Vagina (tissue), 2 donors: ENCODE data around the gene ERC2. TPM values are rescaled to one million over a fixed set of nuclear protein-coding genes. Genes with fewer than 3 reads are reported as not detected.
A peak's percentile ranks its signal among the peaks of the same experiment; 100 is the strongest.

ENCODE experiments used
- DNase-seq, 2 donors: peaks; one replicate each; pipeline ENCODE4 v3.0.0-alpha.2; 2017; ENCODE audit errors: extremely low spot score in 2 of 2
- H3K27ac ChIP-seq: fragments of 200-600 bp; sonication (generic); one replicate; pipeline ENCODE4 v1.5.1; 2019
- H3K27me3 ChIP-seq: fragments of 200-600 bp; sonication (generic); one replicate; pipeline ENCODE4 v1.5.1; 2019
- H3K36me3 ChIP-seq, 2 donors: fragments of 200-600 bp; sonication (generic); one replicate each; pipeline ENCODE4 v1.5.1; 2017 to 2019
- H3K4me1 ChIP-seq: fragments of 200-600 bp; sonication (generic); one replicate; pipeline ENCODE4 v1.5.1; 2019
- H3K4me3 ChIP-seq, 2 donors: fragments of 200-600 bp; sonication (generic); 1 replicate in 1 of 2; 2 replicates in 1 of 2; pipeline ENCODE4 v1.5.1; 2016 to 2019
- H3K9me3 ChIP-seq: fragments of 200-600 bp; sonication (generic); one replicate; pipeline ENCODE4 v1.5.1; 2019
- CTCF ChIP-seq, 3 experiments: fragments of 450-650 bp in 2 of 3; fragments of 200-600 bp in 1 of 3; sonication (generic) in 1 of 3; IDR thresholded peaks; one replicate each; pipeline ENCODE4 v1.5.1; 2017 to 2019; ENCODE audit warnings: antibody characterized with exemption in 3 of 3, mild to moderate bottlenecking in 2 of 3, moderate library complexity in 2 of 3
- POLR2A ChIP-seq, 2 donors: fragments of 450-650 bp; IDR thresholded peaks; one replicate each; pipeline ENCODE4 v1.6.1; 2017; ENCODE audit warnings: antibody characterized with exemption in 2 of 2, mild to moderate bottlenecking in 2 of 2, moderate library complexity in 2 of 2
- POLR2AphosphoS5 ChIP-seq, 2 donors: sonication (generic); formaldehyde crosslinking; IDR thresholded peaks; one replicate each; pipeline ENCODE4 v1.9.0; 2017; ENCODE audit warnings: antibody characterized with exemption in 2 of 2, mild to moderate bottlenecking in 2 of 2, low read depth in 1 of 2; ENCODE audit not compliant: insufficient read depth in 1 of 2
- intact Hi-C: fragments of 100-400 bp; cut with DNase I; formaldehyde crosslinking; loops from one replicate; pipeline ENCODE4 v1.15.1; 2023
- total RNA-seq: library from RNA; depleted of rRNA; stranded (reverse); fragments of >200 nt; gene quantifications from one replicate; pipeline ENCODE4 v1.2.3, GENCODE V29; 2016

Gene ERC2
- total RNA-seq, 1 donor from 2014 or later = 1.2 TPM

GRCh38 chr3:55549177-55549576, 919.1 kb downstream of the ERC2 start:
- intact Hi-C loops = no loop called here
- no peak overlapping the region for H3K4me3 ChIP-seq
- DNase-seq = no peak
- H3K27ac ChIP-seq = no peak overlapping the region
- H3K36me3 ChIP-seq = no peaks in the 10 kb centered on the region
- no peaks in the 10 kb centered on the region for H3K9me3 ChIP-seq
- no peaks in the 10 kb centered on the region for H3K4me1 ChIP-seq
- no peak for TF ChIP-seq POLR2A (IDR thresholded peaks at IDR 0.05)
- no peak for TF ChIP-seq POLR2AphosphoS5 (IDR thresholded peaks at IDR 0.05; ENCODE audit: insufficient read depth in 1 of 2, low read depth in 1 of 2)
- no peak for TF ChIP-seq CTCF (IDR thresholded peaks at IDR 0.05)
- no peaks in the 10 kb centered on the region for H3K27me3 ChIP-seq

- H3K27me3 ChIP-seq = no peaks in the 10 kb centered on the region
- no peak overlapping the region for H3K27ac ChIP-seq
- no peak overlapping the region for H3K4me3 ChIP-seq
- no peaks in the 10 kb centered on the region for H3K36me3 ChIP-seq
- H3K4me1 ChIP-seq = no peaks in the 10 kb centered on the region
- no peaks in the 10 kb centered on the region for H3K9me3 ChIP-seq
- intact Hi-C loops = no loop called here
- DNase-seq = no peak
- TF ChIP-seq CTCF (IDR thresholded peaks at IDR 0.05) (no peak), POLR2AphosphoS5 (IDR thresholded peaks at IDR 0.05; ENCODE audit: insufficient read depth in 1 of 2, low read depth in 1 of 2) (no peak), POLR2A (IDR thresholded peaks at IDR 0.05) (no peak)
Measured at GRCh38 chr3:55546866-55547669, 921.2 kb downstream of the ERC2 start.

- Histone ChIP-seq H3K4me1 (no peaks in the 10 kb centered on the region), H3K27me3 (no peaks in the 10 kb centered on the region), H3K9me3 (no peaks in the 10 kb centered on the region), H3K4me3 (no peak overlapping the region), H3K36me3 (no peaks in the 10 kb centered on the region), H3K27ac (no peak overlapping the region)
- intact Hi-C loops = no loop called here
- DNase-seq = no peak
- no peak for TF ChIP-seq CTCF (IDR thresholded peaks at IDR 0.05)
- no peak for TF ChIP-seq POLR2AphosphoS5 (IDR thresholded peaks at IDR 0.05; ENCODE audit: insufficient read depth in 1 of 2, low read depth in 1 of 2)
- no peak for TF ChIP-seq POLR2A (IDR thresholded peaks at IDR 0.05)
Measured at GRCh38 chr3:55545995-55546394, 922.3 kb downstream of the ERC2 start.

- no peak for DNase-seq
- no peak overlapping the region for H3K27ac ChIP-seq
Measured at GRCh38 chr3:55544219-55544618, 924.0 kb downstream of the ERC2 start.

GRCh38 chr3:55543181-55543614, 925.1 kb downstream of the ERC2 start:
- H3K27me3 ChIP-seq = no peaks in the 10 kb centered on the region
- intact Hi-C loops = no loop called here
- H3K27ac ChIP-seq = no peak overlapping the region
- TF ChIP-seq POLR2AphosphoS5 (IDR thresholded peaks at IDR 0.05; ENCODE audit: insufficient read depth in 1 of 2, low read depth in 1 of 2) (peak in 1 of 2 donors; percentile 22), CTCF (IDR thresholded peaks at IDR 0.05) (no peak)
- no peaks in the 10 kb centered on the region for H3K36me3 ChIP-seq
- no peak for DNase-seq
- no peak overlapping the region for H3K4me3 ChIP-seq
- no peaks in the 10 kb centered on the region for H3K4me1 ChIP-seq
- H3K9me3 ChIP-seq = no peaks in the 10 kb centered on the region

More at GRCh38 chr3:55544219-55544618, 924.0 kb downstream of the ERC2 start:
- Histone ChIP-seq H3K4me1 (no peaks in the 10 kb centered on the region), H3K36me3 (no peaks in the 10 kb centered on the region), H3K4me3 (no peak overlapping the region), H3K9me3 (no peaks in the 10 kb centered on the region), H3K27me3 (no peaks in the 10 kb centered on the region)
- intact Hi-C loops = no loop called here
- no peak for TF ChIP-seq POLR2A (IDR thresholded peaks at IDR 0.05)
